Adipose tissue (tissue), 3 donors: ENCODE results near the gene ZSCAN30. TPM values are rescaled to one million over a fixed set of nuclear protein-coding genes. Genes with fewer than 3 reads are reported as not detected.
"Not testable (repeated sequence)": the region's sequence is repeated elsewhere in the genome, so short reads cannot be mapped to it uniquely, and the experiment has no call there.

ENCODE experiments used
- H3K27ac ChIP-seq: one replicate; pipeline ENCODE4 v1.5.1; 2013; ENCODE audit warnings: low read depth, low read length
- WGBS, 3 donors: extraction: QIAGEN DNeasy Blood & Tissue Kit; methylation state at CpG; one replicate each; pipeline ENCODE4 v1.1.7; 2013; 5-methylcytosine and 5-hydroxymethylcytosine counted together
- polyA plus RNA-seq, 3 donors: library from polyadenylated mRNA; stranded (reverse); fragments of 200-250 nt; gene quantifications; one replicate each; pipeline ENCODE4 v1.2.3, GENCODE V29; 2013
- donor health status: healthy with polysubstance abuse.
- donor health status: Bipolar disorder and iron deficiency.
- donor health status: healthy.

ZSCAN30 gene
- polyA plus RNA-seq, 3 donors, result 4.1 to 10.3 (median 6.2) TPM

DNA sequence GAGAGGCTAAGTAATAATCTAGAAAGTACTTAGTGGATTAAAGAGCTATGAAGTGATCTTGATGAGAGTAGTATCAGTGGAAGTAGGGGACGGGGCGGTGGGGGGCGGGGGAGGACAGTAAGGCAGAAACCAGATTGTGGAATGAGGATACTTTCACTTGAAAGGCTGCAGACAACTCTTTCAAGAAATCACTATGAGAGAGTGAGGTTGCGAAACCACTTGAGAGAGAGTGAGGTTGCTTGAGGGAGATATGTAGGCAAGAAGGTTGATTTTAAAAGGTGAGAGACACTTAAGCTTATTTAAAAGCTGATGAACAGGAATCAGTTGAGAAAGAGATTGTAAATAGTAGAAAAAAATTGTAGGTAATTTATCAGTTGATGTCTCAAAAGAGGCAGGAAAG is 45.4 kb downstream of the ZSCAN30 start:
- 92 to 97% (median 95%) methylated on average over 4 of the region's 4 CpGs for WGBS, 3 donors
- H3K27ac ChIP-seq, result no peak overlapping the region

DNA sequence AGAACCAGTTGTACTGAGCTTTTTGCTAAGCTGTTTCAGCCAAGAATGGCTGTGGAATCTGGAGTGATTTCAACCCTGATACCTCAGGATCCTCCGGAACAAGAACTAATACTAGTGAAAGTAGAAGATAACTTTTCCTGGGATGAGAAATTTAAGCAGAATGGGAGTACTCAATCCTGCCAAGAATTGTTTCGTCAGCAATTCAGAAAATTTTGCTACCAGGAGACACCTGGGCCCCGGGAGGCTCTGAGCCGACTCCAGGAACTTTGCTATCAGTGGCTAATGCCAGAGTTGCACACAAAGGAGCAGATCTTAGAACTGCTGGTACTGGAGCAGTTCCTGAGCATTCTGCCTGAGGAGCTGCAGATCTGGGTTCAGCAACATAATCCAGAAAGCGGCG is 47.6 kb downstream of the ZSCAN30 start:
- H3K27ac ChIP-seq, result no peak overlapping the region
- 82 to 86% (median 84%) methylated on average over 6 of the region's 6 CpGs for WGBS, 3 donors

DNA sequence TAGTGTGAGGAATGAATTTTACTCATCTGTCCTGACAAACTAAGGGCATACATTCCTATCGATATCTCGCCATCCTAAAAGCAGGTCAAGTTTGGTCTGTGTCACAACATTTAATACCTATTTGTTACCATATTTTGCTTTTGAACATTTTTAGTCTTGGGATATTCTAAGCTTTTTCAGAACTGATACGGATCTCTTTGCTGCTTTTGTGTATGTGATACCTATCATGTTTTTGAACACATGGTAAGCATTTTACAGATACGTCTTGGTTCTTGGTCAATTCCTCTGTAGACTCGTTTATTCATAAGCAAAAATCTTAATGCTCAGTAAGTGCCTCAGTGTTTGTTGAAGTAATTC is 48.6 kb downstream of the ZSCAN30 start:
- 0 to 1% (median 1%) methylated on average over 5 of the region's 5 CpGs for WGBS, 3 donors
- peak overlapping the region; percentile 66 for H3K27ac ChIP-seq

DNA sequence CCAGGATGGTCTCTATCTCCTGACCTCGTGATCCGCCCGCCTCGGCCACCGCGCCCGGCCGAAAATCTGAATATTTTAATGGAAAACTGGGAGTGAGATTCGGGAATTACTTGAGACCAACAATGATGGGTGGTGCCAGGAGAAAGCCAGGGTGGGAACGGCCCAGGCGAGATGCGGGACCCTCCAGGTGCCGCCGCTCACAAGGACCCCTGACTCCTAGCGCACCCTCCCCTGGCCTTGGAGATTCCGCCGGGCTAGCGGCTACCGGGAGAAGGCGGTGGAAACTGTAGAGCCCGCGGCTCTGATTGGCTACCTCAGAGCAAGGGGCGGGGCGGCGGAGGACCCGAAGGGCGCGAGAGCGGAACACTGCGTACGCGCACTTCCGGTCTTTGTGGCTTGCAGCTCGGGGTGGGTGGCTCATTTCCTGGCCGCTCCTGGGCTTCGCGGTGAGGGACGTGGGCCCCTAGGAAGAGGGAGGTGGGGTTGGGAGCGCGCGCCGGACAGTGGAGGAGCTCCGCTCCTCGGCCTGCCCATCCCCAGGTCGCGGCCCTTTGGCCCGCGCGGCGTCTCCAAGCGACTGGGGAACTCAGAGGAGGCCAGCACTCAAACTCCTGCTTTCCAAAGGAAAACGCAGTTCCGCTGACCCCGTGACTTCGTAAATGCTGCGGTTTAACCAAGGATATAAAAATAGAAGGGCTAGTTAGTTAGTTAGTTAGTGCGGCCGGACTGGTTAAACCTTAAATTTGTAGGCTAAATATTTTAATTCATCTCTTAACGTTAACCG is 49.2 kb downstream of the ZSCAN30 start, which contains the start of gene ZNF397:
Gene ZNF397 (plus strand): TSS at position 371 of the 784 bp plus-strand sequence. CDS start 1,437 bp downstream, outside the sequence.
- whole genome bisulfite sequencing, 3 donors, result 0 to 1% (median 0%) methylated on average over 60 of the region's 60 CpGs
- H3K27ac ChIP-seq, result peak within 1 kb of the TSS; percentile 66

DNA sequence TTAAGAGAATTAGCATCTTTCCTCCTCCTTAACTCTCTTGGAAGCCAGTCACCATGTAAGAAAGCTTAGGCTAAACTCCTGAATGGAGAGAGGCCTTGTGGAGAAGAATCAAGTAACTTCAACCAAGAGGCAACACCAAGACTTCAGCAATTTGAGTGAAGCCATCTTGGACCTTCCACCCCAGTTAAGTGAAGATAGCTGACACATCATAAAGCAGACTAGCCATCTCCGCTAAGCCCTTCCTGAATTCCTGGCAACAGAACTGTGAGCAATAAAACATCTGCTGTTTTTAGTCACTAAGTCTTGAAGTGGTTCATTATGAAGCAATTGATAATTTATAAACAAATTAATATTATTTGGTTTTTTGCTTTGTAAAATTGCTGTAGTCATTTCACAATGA is 50.7 kb downstream of the ZSCAN30 start:
- WGBS, 3 donors, result 75 to 85% (median 84%) methylated on average over 1 of the region's 1 CpG

DNA sequence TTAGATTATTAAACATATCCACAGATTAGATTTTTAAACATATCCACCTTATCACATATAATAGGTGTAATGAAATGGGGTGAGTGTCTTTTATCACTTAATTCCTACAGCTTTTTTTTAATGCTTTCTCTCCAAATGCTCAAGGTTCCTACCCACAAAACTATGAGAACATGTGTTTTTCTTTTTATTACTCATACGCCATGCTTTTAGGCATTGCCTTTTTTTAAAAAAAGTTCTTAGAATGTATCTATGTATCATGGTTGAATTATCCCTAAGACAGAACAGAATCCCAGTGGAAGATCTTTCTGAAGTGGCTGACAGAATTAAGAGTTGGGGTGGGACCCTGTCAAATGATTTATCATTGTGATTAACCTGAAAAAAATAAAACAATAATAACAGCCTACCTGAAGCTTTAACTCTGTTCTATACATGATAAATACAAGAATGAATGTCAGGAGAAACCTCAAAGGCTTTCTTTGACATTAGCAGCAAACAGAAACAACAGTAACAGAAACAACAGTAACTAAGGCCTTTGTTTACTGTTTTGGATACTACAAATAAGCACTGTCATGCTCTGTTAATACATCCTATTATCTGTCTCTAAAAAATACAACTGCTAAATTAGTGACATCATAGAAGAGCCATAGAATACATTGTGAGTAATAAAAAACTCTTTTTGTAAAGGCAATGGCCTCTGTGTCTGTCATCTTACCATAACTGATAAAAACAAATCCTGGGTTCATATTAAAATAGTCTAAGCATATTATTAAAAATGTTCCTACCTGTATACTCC is 53.3 kb downstream of the ZSCAN30 start:
- 85 to 91% (median 89%) methylated on average over 1 of the region's 1 CpG for WGBS, 3 donors
- no peak overlapping the region for H3K27ac ChIP-seq

More for the DNA sequence above, 50.7 kb downstream of the ZSCAN30 start:
- H3K27ac ChIP-seq, result no peak overlapping the region

DNA sequence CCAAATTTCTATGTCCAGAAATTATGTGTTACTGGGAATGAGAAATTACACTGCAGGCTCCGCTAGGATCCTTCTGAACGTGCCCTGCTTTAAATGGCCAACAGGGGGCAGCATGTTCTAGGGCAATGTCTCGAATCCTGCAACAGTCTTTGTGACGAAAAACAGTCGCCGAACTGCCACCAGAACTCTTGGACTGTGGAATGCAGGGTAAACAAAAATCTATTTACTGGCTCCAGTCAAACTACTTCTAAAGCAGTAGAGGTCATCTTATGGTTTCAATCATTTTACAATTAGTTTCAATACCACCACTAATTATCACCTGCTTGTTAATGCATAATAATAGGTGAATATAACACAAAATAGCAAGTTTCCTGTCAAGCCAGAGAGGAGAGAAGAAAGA is 59.0 kb downstream of the ZSCAN30 start:
- WGBS, 3 donors, result 0 to 1% (median 1%) methylated on average over 6 of the region's 6 CpGs
- no peak overlapping the region for H3K27ac ChIP-seq

DNA sequence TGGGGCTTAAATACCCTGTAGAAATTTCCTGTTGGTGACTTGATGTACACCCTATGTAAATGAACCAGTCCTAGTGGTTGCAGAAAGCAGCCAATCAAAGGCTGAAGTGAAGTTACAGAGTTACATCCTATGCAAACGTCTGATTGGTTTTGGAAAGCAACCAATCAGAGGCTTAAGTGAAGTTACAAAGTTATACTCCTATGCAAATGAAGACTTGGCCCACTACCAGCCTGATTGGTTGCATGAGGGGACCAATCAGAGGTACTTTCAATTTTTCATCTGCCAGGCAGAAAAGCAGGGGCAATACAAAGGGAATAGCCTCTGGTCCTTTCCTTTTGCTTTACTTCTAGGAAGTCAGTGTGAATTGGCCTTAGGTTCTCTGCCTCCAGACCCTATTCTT is 62.8 kb downstream of the ZSCAN30 start:
- WGBS, 3 donors, result 68 to 83% (median 74%) methylated on average over 1 of the region's 1 CpG
- no peak overlapping the region for H3K27ac ChIP-seq

DNA sequence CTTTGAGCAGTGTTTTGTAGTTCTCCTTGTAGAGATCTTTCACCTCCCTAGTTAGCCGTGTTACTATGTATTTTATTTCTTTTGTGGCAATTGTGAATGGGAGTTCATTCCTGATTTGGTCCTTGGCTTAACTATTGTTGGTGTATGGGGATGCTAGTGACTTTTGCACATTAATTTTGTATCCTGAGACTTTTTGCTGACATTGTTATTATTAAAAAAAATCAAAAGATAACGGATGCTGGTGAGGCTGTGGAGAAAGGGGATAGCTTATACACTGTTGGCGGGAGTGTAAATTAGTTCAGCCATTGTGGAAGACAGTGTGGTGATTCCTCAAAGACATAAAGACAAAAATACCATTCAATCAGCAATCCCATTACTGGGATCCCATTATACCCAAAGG is 66.2 kb downstream of the ZSCAN30 start:
- no peak overlapping the region for H3K27ac ChIP-seq
- WGBS, 3 donors, result 86 to 92% (median 90%) methylated on average over 3 of the region's 3 CpGs

DNA sequence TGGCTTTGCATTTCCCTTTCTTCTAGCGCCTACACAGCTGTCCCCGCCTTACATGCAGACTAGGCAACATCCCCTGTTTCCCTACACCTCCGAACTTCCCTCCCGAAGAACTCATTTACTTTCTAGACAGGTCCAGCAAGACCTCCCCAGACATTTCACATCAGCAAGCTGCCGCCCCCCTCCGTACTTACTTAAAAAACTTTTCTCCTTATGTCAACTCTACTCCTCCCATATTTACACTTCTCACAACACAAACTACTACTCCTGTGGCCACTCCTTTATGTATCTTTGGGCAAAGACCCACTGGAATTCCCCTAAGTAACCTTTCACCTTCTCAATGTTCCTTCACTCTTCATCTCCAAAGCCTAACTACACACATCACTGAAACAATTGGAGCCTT is 69.6 kb downstream of the ZSCAN30 start:
- H3K27ac ChIP-seq, result no peak overlapping the region
- 64 to 89% (median 76%) methylated on average over 6 of the region's 6 CpGs for WGBS, 3 donors

DNA sequence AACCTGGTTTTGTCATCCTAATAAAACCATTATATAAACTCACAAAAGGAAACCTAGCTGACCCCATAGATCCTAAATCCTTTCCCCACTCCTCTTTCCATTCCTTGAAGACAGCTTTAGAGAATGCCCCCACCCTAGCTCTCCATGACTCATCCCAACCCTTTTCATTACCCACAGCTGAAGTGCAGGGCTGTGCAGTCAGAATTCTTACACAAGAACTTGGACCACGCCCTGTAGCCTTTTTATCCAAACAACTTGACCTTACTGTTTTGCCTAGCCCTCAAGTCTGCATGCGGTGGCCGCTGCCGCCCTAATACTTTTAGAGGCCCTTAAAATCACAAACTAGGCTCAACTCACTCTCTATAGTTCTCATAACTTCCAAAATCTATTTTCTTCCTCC is 70.7 kb downstream of the ZSCAN30 start:
- 90 to 95% (median 91%) methylated on average over 4 of the region's 4 CpGs for WGBS, 3 donors
- H3K27ac ChIP-seq, result not testable (repeated sequence)

DNA sequence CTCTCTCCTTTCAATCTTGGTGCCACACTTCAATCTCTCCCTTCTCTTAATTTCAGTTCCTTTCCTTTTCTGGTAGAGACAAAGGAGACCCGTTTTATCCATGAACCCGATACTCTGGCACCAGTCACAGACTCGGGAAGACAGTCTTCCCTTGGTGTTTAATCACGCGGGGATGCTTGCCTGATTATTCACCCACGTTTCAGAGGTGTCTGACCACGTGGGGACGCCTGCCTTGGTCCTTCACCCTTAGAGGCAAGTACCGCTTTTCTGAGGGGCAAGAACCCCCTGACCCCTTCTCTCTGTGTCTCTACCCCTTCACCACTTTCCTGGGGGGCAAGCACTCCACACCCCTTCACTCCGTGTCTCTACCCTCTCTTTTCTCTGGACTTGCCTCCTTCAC is 73.4 kb downstream of the ZSCAN30 start:
- H3K27ac ChIP-seq, result not testable (repeated sequence)
- WGBS, 3 donors, result 83 to 87% (median 87%) methylated on average over 10 of the region's 10 CpGs

DNA sequence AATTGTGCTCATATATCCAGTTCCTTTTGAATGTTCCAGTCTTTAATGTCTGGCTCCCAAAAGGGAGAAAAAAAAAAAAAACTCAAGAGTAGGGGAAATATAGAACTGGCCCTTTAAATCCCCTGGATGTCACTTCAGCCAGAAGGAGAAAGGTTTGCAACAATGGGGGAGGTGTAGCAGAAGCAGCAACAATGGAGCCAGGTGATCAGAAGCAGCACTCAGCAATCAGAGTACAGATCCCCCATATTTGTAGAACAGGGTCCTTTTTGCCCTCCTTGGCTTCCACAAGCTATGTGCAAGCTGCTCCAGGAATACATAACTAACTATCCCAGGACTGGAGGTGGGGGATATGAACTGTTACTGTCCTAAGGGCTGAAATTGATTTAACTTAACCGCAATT is 75.0 kb downstream of the ZSCAN30 start:
- no peak overlapping the region for H3K27ac ChIP-seq
- 87% methylated on average over 1 of the region's 1 CpG for WGBS, 3 donors

DNA sequence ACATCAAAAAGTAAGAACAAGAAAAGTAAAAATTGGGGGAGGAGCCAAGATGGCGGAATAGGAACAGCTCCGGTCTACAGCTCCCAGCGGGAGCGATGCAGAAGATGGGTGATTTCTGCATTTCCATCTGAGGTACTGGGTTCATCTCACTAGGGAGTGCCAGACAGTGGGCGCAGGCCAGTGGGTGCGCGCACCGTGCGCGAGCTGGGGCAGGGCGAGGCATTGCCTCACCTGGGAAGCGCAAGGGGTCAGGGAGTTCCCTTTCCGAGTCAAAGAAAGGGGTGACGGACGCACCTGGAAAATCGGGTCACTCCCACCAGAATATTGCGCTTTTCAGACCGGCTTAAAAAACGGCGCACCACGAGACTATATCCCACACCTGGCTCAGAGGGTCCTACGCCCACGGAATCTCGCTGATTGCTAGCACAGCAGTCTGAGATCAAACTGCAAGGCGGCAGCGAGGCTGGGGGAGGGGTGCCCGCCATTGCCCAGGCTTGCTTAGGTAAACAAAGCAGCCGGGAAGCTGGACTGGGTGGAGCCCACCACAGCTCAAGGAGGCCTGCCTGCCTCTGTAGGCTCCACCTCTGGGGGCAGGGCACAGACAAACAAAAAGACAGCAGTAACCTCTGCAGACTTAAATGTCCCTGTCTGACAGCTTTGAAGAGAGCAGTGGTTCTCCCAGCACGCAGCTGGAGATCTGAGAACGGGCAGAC is 84.1 kb downstream of the ZSCAN30 start:
- H3K27ac ChIP-seq, result not testable (repeated sequence)
- WGBS, 3 donors, result 92 to 95% (median 93%) methylated on average over 15 to 23 of the region's 30 CpGs

DNA sequence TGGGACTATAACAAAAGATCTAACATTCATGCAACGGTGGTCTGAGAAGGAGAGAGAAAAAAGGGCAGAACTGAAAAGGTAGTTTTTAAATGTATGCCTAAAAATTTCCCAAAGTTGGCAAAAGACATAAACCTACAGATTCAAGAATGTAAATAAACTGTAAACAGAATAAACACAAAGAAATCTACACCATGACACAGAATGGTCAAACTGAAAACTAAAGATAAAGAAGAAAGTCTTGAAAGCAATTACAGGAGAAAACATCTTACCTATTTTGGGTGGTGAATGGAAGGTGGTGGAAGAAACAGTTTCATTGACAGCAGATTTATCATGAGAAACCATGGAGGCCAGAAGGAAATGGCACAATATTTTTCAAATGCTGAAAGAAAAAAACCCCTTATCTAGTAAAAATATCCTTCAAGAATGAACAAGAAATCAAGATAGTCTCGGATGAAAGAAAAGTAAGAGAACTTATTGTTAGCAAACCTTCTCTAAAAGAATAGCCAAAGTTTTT is 84.8 kb downstream of the ZSCAN30 start:
- H3K27ac ChIP-seq, result no peak overlapping the region
- WGBS, 3 donors, result 90 to 94% (median 91%) methylated on average over 2 of the region's 2 CpGs

DNA sequence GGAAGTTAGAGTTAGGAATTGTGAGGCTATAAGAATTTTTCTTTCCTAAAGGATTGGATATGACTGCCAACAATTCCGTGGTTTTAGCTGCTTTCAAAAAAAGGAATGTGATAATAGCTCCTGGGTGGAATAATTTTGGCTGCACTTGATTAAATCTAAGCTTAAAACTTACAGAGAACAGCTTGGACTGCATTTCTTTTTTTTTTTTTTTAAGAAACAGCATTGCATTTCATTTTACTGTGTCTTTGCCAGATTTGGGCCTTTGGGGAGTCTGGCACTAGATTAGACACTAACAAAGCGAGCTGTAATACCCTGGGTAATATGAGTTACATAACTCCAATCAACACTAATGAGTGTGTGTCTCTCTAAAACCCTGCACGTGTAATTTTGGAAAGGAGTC is 87.0 kb downstream of the ZSCAN30 start:
- WGBS, 3 donors, result 25 to 43% (median 41%) methylated on average over 3 of the region's 3 CpGs

DNA sequence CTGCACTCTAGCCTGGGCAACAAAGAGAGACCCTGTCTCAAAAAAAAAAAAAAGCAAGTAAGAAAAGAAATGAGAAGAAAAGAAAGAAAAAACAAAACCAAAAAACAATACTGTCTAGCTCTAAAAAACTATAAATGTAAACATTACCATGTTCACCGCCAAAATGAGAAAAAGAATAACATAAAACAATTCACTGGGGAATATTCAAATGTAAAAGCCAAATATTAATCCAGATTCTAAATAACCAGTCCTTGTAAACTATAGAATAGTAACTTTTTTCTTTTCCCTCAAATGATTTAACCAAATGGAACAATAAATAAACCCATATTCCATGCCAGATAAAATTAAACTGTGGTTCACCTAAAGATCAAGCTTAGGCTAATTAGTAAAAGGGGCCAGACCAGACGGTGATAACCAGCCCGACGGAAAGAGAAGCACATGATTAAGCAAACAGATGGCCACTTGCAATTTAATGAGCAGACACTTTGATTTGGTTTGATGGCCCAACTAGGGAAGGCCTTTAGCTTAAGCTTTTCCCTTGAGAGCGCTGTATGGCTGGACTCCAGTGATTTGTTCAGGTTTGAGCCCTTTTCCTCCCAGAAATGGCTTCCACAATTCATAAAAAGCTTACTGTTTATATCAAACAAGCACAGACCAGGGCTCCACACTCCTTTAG is 88.6 kb downstream of the ZSCAN30 start:
- H3K27ac ChIP-seq, result no peak overlapping the region
- WGBS, 3 donors, result 63 to 76% (median 72%) methylated on average over 5 of the region's 5 CpGs

More for the DNA sequence above, 87.0 kb downstream of the ZSCAN30 start:
- no peak overlapping the region for H3K27ac ChIP-seq
